ENCODE data around the gene PRR15L.
A peak's percentile ranks its signal among the peaks of the same experiment; 100 is the strongest.
"Not testable (repeated sequence)": the region's sequence is repeated elsewhere in the genome, so short reads cannot be mapped to it uniquely, and the experiment has no call there.

PRR15L gene

GRCh38 chr17:47989159-47989558, 31.5 kb upstream of the PRR15L start:
- DNase-seq (ENCODE audit: low read depth in 1 of 2, low spot score in 1 of 2): no peak

- not testable (repeated sequence) for DNase-seq (ENCODE audit: low read depth in 1 of 2, low spot score in 1 of 2)
These were observed 30.8 kb upstream of the PRR15L start for GRCh38 chr17:47988445-47988844.

GRCh38 chr17:47987240-47987835, 29.7 kb upstream of the PRR15L start:
- no peak for DNase-seq (ENCODE audit: low read depth in 1 of 2, low spot score in 1 of 2)

GRCh38 chr17:47986520-47986919, 28.8 kb upstream of the PRR15L start:
- no peak for DNase-seq (ENCODE audit: low read depth in 1 of 2, low spot score in 1 of 2)

- no peak for DNase-seq (ENCODE audit: low read depth in 1 of 2, low spot score in 1 of 2)
These were observed 26.0 kb upstream of the PRR15L start for GRCh38 chr17:47983492-47984223.

GRCh38 chr17:47982645-47983390, 25.1 kb upstream of the PRR15L start:
- no peak for DNase-seq (ENCODE audit: low read depth in 1 of 2, low spot score in 1 of 2)

GRCh38 chr17:47982091-47982617, 24.5 kb upstream of the PRR15L start:
- DNase-seq (ENCODE audit: low read depth in 1 of 2, low spot score in 1 of 2): no peak

GRCh38 chr17:47981462-47981861, 23.8 kb upstream of the PRR15L start:
- DNase-seq (ENCODE audit: low read depth in 1 of 2, low spot score in 1 of 2): no peak

GRCh38 chr17:47980541-47980940, 22.9 kb upstream of the PRR15L start:
- DNase-seq (ENCODE audit: low read depth in 1 of 2, low spot score in 1 of 2): no peak

GRCh38 chr17:47978324-47978723, 20.6 kb upstream of the PRR15L start:
- peak in 1 of 2 donors; percentile 25 for DNase-seq (ENCODE audit: low read depth in 1 of 2, low spot score in 1 of 2)

- DNase-seq (ENCODE audit: low read depth in 1 of 2, low spot score in 1 of 2): no peak
These were observed 18.1 kb upstream of the PRR15L start for GRCh38 chr17:47975823-47976205.

- no peak for DNase-seq (ENCODE audit: low read depth in 1 of 2, low spot score in 1 of 2)
These were observed 17.6 kb upstream of the PRR15L start for GRCh38 chr17:47975189-47975822.

- no peak for DNase-seq (ENCODE audit: low read depth in 1 of 2, low spot score in 1 of 2)
These were observed 15.9 kb upstream of the PRR15L start for GRCh38 chr17:47973541-47973940.

GRCh38 chr17:47970725-47971499, 13.2 kb upstream of the PRR15L start, which contains the start of gene CDK5RAP3:
TSS of gene CDK5RAP3 (plus strand) at chr17:47971113. CDS start at chr17:47971147, 34 bp downstream.
- peak; percentile 98 for DNase-seq (ENCODE audit: low read depth in 1 of 2, low spot score in 1 of 2)

GRCh38 chr17:47969930-47970724, 12.4 kb upstream of the PRR15L start:
- DNase-seq (ENCODE audit: low read depth in 1 of 2, low spot score in 1 of 2): no peak

GRCh38 chr17:47968836-47969235, 11.2 kb upstream of the PRR15L start:
- DNase-seq (ENCODE audit: low read depth in 1 of 2, low spot score in 1 of 2): no peak

- no peak for DNase-seq (ENCODE audit: low read depth in 1 of 2, low spot score in 1 of 2)
These were observed 10.0 kb upstream of the PRR15L start for GRCh38 chr17:47967607-47968252.

GRCh38 chr17:47966079-47966519, 8.4 kb upstream of the PRR15L start:
- no peak for DNase-seq (ENCODE audit: low read depth in 1 of 2, low spot score in 1 of 2)

GRCh38 chr17:47964856-47965255, 7.2 kb upstream of the PRR15L start:
- no peak for DNase-seq (ENCODE audit: low read depth in 1 of 2, low spot score in 1 of 2)

Data from stimulated activated CD4-positive, alpha-beta T cell treated with anti-CD3 and anti-CD28 coated beads, Interleukin-15, amount 100 ng/mL, for 1 hour (primary cell).